HepG2 (cell line): ENCODE data around the gene DSTN. TPM values are rescaled to one million over a fixed set of nuclear protein-coding genes. Genes with fewer than 3 reads are reported as not detected.
A peak's percentile ranks its signal among the peaks of the same experiment; 100 is the strongest.

Experiments used
- CENPX ChIP-seq: sonication (generic); formaldehyde crosslinking; IDR thresholded peaks from 2 replicates; pipeline ENCODE4 v1.9.0; 2021; ENCODE audit warnings: mild to moderate bottlenecking, missing genetic modification reagents, moderate library complexity
- DZIP1 ChIP-seq: sonication (generic); formaldehyde crosslinking; IDR thresholded peaks from 2 replicates; pipeline ENCODE4 v1.5.0; 2020; ENCODE audit warnings: mild to moderate bottlenecking, missing genetic modification reagents
- ELF1 ChIP-seq: sonication (generic); formaldehyde crosslinking; IDR thresholded peaks from 2 replicates; pipeline ENCODE4 v1.4.0; 2020; ENCODE audit warnings: missing genetic modification reagents
- GFI1 ChIP-seq: sonication (generic); formaldehyde crosslinking; IDR thresholded peaks from 2 replicates; pipeline ENCODE4 v1.5.0; 2020; ENCODE audit warnings: missing genetic modification reagents, mild to moderate bottlenecking, borderline replicate concordance
- KDM5B ChIP-seq: sonication (generic); formaldehyde crosslinking; IDR thresholded peaks from 2 replicates; pipeline ENCODE4 v1.4.0; 2020; ENCODE audit warnings: missing genetic modification reagents, mild to moderate bottlenecking, borderline replicate concordance
- NCOA5 ChIP-seq: sonication (generic); formaldehyde crosslinking; IDR thresholded peaks from 2 replicates; pipeline ENCODE4 v1.4.0; 2020; ENCODE audit warnings: missing genetic modification reagents
- PAXIP1 ChIP-seq: sonication (generic); formaldehyde crosslinking; conservative IDR thresholded peaks from 2 replicates; pipeline ENCODE4 v1.4.0; 2020; ENCODE audit warnings: mild to moderate bottlenecking, missing genetic modification reagents, moderate library complexity
- RORA ChIP-seq: sonication (generic); formaldehyde crosslinking; IDR thresholded peaks from 2 replicates; pipeline ENCODE4 v1.5.0; 2020; ENCODE audit warnings: mild to moderate bottlenecking, missing genetic modification reagents, moderate library complexity
- SNAPC5 ChIP-seq: sonication (generic); formaldehyde crosslinking; IDR thresholded peaks from 2 replicates; pipeline ENCODE4 v1.8.1; 2023; ENCODE audit warnings: mild to moderate bottlenecking, missing genetic modification reagents, borderline replicate concordance
- STAG1 ChIP-seq: sonication (generic); formaldehyde crosslinking; IDR thresholded peaks from 2 replicates; pipeline ENCODE4 v1.4.0; 2020; ENCODE audit warnings: missing genetic modification reagents
- TP53 ChIP-seq: sonication (generic); formaldehyde crosslinking; conservative IDR thresholded peaks from 2 replicates; pipeline ENCODE4 v1.4.0; 2020; ENCODE audit warnings: missing genetic modification reagents
- ZNF30 ChIP-seq: sonication (generic); formaldehyde crosslinking; IDR thresholded peaks from 2 replicates; pipeline ENCODE4 v1.5.0; 2020; ENCODE audit warnings: mild to moderate bottlenecking, missing genetic modification reagents
- ZNF512B ChIP-seq: sonication (generic); formaldehyde crosslinking; IDR thresholded peaks from 2 replicates; pipeline ENCODE4 v1.5.1; 2020; ENCODE audit warnings: missing genetic modification reagents, mild to moderate bottlenecking, borderline replicate concordance
- ZNF564 ChIP-seq: sonication (generic); formaldehyde crosslinking; IDR thresholded peaks from 2 replicates; pipeline ENCODE4 v1.8.1; 2023; ENCODE audit warnings: mild to moderate bottlenecking, missing genetic modification reagents
- polyA plus RNA-seq, 8 experiments: library from polyadenylated mRNA; depleted of rRNA in 3 of 8; stranded (reverse) in 7 of 8; unstranded in 1 of 8; fragments of >200 nt; fragmentation: Illumina TruSeq in 4 of 8; extraction: Trizol in 4 of 8; gene quantifications; 2 replicates each; pipeline versions ENCODE4 v1.2.1 to v1.2.3, GENCODE V29; 2011 to 2016; ENCODE audit warnings: low read depth in 4 of 8, missing spikeins in 1 of 8, mixed read lengths in 1 of 8; ENCODE audit not compliant: insufficient read depth in 1 of 8
- total RNA-seq, 5 experiments: library from RNA; depleted of rRNA; stranded (reverse); fragments of >200 nt; fragmentation: Illumina TruSeq; extraction: Trizol; gene quantifications; 2 replicates each; pipeline ENCODE4 v1.2.3, GENCODE V29; 2016; ENCODE audit warnings: low read depth in 1 of 5
- TF ChIP-seq, protein P1 (sequence below): IDR thresholded peaks from 2 replicates; pipeline ENCODE4 v1.6.1; 2012; ENCODE audit warnings: inconsistent platforms
- TF ChIP-seq, protein P2 (sequence below): sonication (generic); formaldehyde crosslinking; IDR thresholded peaks from 2 replicates; pipeline ENCODE4 v1.5.1; 2020; ENCODE audit warnings: mild to moderate bottlenecking, missing genetic modification reagents, moderate library complexity

The DSTN gene
- total and polyA plus RNA-seq, 2 of the 13 experiments (the other 11 are each of a cell fraction or from before 2014, with no cell fraction given) = 27.6 to 106 TPM

DNA sequence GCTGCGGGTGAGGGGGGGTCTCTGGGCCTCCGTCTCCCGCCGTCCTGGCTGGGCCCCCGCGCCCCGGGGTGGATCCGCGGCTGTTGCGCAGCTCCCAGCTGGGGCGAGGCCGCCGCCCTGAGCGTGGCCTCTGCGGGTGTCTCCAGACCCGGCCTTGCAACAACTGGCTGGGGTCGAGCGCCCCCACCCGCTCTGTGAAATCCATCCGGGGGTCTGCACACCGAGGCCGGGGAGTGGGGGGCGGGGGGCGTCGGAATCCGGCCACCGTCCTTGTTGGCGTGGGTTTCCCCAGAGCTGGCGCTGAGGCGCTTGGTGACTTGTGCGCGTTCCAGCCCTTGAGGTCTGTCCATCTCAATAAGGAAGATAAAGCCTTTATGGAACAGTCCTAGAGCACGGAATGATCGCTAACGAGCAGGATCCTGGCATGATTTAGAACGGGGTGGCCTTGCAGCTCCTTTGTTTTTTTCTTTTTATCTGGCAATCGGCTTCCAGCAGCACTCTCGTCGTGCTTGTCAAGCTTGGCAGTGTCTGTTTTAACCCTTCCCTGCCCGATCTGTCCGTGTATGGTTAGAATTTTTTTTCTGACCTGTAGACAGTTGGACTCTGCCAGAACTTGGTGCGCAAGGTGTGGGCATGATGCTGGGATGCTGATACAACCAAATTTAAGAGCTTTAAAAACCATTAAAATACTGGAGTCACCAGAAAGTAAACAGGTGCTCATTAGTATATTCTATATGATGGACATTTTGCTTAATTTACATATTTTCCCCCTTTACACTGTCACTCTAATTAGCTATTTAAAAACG is 675 bp downstream of the DSTN start (continued):
- TF ChIP-seq DZIP1 (CRISPR knock-in tag) (0 out of 2 replicates have a peak, but pooled peaks have one; percentile 36), KDM5B (CRISPR knock-in tag) (0 out of 2 replicates have a peak, but pooled peaks have one; percentile 51), PAXIP1 (CRISPR knock-in tag) (peak; percentile 29; the same call in 1 of the 2 replicates), GFI1 (CRISPR knock-in tag) (0 out of 2 replicates have a peak, but pooled peaks have one; percentile 56), STAG1 (peak; percentile 25; the same call in 1 of the 2 replicates), ELF1 (CRISPR knock-in tag) (0 out of 2 replicates have a peak, but pooled peaks have one; percentile 16), TP53 (no peak), NCOA5 (CRISPR knock-in tag) (no peak), SNAPC5 (CRISPR knock-in tag) (no peak; the same call in 1 of the 2 replicates), RORA (CRISPR knock-in tag) (peak; percentile 93; the same call in 1 of the 2 replicates), ZNF30 (CRISPR knock-in tag) (no peak), ZNF512B (no peak), ZNF564 (CRISPR knock-in tag) (peak; percentile 46), CENPX (CRISPR knock-in tag) (no peak)
- TF ChIP-seq, protein P1, sequence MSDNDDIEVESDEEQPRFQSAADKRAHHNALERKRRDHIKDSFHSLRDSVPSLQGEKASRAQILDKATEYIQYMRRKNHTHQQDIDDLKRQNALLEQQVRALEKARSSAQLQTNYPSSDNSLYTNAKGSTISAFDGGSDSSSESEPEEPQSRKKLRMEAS = peak; percentile 44
- TF ChIP-seq, protein P2, sequence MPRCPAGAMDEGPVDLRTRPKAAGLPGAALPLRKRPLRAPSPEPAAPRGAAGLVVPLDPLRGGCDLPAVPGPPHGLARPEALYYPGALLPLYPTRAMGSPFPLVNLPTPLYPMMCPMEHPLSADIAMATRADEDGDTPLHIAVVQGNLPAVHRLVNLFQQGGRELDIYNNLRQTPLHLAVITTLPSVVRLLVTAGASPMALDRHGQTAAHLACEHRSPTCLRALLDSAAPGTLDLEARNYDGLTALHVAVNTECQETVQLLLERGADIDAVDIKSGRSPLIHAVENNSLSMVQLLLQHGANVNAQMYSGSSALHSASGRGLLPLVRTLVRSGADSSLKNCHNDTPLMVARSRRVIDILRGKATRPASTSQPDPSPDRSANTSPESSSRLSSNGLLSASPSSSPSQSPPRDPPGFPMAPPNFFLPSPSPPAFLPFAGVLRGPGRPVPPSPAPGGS (CRISPR knock-in tag) = 0 out of 2 replicates have a peak, but pooled peaks have one; percentile 41
